Body of pancreas (tissue), 4 donors: ENCODE results near the gene BABAM2. TPM values are rescaled to one million over a fixed set of nuclear protein-coding genes. Genes with fewer than 3 reads are reported as not detected.
A peak's percentile ranks its signal among the peaks of the same experiment; 100 is the strongest.
"Not testable (repeated sequence)": the region's sequence is repeated elsewhere in the genome, so short reads cannot be mapped to it uniquely, and the experiment has no call there.

Source experiments
- ATAC-seq: fragments of 150-250 bp; one replicate; pipeline ENCODE4 v1.9.1; 2016
- DNase-seq, 4 donors: peaks; one replicate each; pipeline ENCODE4 v3.0.0-alpha.2; 2019
- H3K27ac ChIP-seq, 4 donors: fragments of 200-600 bp; sonication (generic); 1 replicate in 3 of 4; 2 replicates in 1 of 4; pipeline versions ENCODE4 v1.5.1 to v1.6.1; 2016 to 2019; ENCODE audit warnings: mild to moderate bottlenecking in 1 of 4, mixed read lengths in 1 of 4, moderate library complexity in 1 of 4
- H3K27me3 ChIP-seq, 2 donors: fragments of 200-600 bp; sonication (generic); one replicate each; pipeline ENCODE4 v1.6.0; 2016; ENCODE audit warnings: mild to moderate bottlenecking in 1 of 2
- H3K36me3 ChIP-seq, 2 donors: fragments of 200-600 bp; sonication (generic); replicated peaks in 1 of 2; 2 replicates each; pipeline ENCODE4 v1.5.1; 2016; ENCODE audit warnings: low read depth in 2 of 2; ENCODE audit not compliant: insufficient read depth in 1 of 2
- H3K4me1 ChIP-seq: fragments of 200-600 bp; sonication (generic); one replicate; pipeline ENCODE4 v1.6.0; 2016
- H3K4me3 ChIP-seq, 2 donors: fragments of 200-600 bp; sonication (generic); 1 replicate in 1 of 2; 2 replicates in 1 of 2; pipeline ENCODE4 v1.5.1; 2016 to 2019
- H3K9me3 ChIP-seq, 3 donors: fragments of 200-600 bp; sonication (generic); 1 replicate in 2 of 3; 2 replicates in 1 of 3; pipeline ENCODE4 v1.5.1; 2016
- POLR2A ChIP-seq, 3 donors: fragments of 450-650 bp; IDR thresholded peaks; one replicate each; pipeline ENCODE4 v1.6.1; 2016; ENCODE audit warnings: antibody characterized with exemption in 3 of 3, mild to moderate bottlenecking in 2 of 3
- WGBS, 2 donors: methylation state at CpG; one replicate each; pipeline ENCODE4 v1.1.5; 2017; 5-methylcytosine and 5-hydroxymethylcytosine counted together
- intact Hi-C: fragments of 100-400 bp; cut with DNase I; formaldehyde crosslinking; loops from one replicate; pipeline ENCODE4 v1.15.1; 2023
- total RNA-seq, 2 donors: library from RNA; depleted of rRNA; stranded (reverse); fragments of >200 nt; gene quantifications; one replicate each; pipeline ENCODE4 v1.1.0, GENCODE V29; 2016
- TF ChIP-seq, protein P1 (sequence below), 7 experiments: fragments of 450-650 bp in 4 of 7; fragments of 200-600 bp in 3 of 7; sonication (generic) in 3 of 7; IDR thresholded peaks; one replicate each; pipeline ENCODE4 v1.5.1; 2016 to 2019; ENCODE audit warnings: antibody characterized with exemption in 7 of 7

The BABAM2 gene
- total RNA-seq, 2 donors from 2014 or later = 20.5 to 22.4 TPM

DNA sequence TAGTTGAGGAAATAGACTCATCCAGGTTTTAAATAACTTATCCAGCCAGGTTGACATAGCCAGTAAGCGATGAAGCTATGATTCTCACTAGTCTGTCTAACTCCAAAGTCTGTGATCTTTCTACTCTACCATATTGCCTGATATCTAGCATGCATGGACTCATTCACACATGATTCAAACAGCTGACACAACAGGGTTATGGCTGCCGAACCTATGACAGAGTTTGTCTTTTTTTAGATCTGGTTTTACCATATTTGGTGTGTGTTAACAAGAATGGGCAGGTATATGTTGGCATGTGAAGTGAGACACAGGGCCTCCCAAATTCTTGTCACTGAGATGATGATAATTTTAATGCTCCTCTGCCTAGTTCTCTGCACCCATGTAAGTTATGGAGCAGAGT is 210.6 kb downstream of the BABAM2 start:
- WGBS, 2 donors = 88 to 93% methylated on average over 2 of the region's 2 CpGs
- no peaks in the 10 kb centered on the region for H3K4me1 ChIP-seq
- intact Hi-C loops = no loop called here
- no peaks in the 10 kb centered on the region for H3K27me3 ChIP-seq
- H3K36me3 ChIP-seq = no peaks in the 10 kb centered on the region
- no peak overlapping the region for H3K4me3 ChIP-seq
- ATAC-seq = no peak
- TF ChIP-seq, protein P1, sequence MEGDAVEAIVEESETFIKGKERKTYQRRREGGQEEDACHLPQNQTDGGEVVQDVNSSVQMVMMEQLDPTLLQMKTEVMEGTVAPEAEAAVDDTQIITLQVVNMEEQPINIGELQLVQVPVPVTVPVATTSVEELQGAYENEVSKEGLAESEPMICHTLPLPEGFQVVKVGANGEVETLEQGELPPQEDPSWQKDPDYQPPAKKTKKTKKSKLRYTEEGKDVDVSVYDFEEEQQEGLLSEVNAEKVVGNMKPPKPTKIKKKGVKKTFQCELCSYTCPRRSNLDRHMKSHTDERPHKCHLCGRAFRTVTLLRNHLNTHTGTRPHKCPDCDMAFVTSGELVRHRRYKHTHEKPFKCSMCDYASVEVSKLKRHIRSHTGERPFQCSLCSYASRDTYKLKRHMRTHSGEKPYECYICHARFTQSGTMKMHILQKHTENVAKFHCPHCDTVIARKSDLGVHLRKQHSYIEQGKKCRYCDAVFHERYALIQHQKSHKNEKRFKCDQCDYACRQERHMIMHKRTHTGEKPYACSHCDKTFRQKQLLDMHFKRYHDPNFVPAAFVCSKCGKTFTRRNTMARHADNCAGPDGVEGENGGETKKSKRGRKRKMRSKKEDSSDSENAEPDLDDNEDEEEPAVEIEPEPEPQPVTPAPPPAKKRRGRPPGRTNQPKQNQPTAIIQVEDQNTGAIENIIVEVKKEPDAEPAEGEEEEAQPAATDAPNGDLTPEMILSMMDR (IDR thresholded peaks at IDR 0.05) = no peak
- TF ChIP-seq POLR2A (IDR thresholded peaks at IDR 0.05) = no peak
- no peak overlapping the region for H3K27ac ChIP-seq
- no peak for DNase-seq
- H3K9me3 ChIP-seq = no peaks in the 10 kb centered on the region

DNA sequence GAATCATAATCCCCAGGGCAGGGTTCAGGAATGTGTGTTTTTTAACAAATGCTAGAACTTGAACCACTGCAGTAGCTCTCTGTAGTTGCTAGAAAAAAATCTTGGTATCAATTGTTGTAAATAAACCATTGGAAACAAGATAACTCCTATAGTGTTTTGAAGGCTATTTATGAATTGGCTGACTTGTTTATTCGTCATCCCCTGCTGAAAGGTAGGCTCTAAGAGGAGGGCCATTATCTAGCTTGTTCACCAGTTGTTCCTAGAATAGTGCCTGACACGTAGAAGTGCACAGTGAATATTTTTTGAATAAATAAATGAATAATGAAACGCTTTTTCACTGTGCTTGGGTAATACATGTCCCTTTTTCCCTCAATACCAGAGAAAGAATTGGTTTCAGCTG is 211.4 kb downstream of the BABAM2 start:
- TF ChIP-seq POLR2A (IDR thresholded peaks at IDR 0.05) = no peak
- TF ChIP-seq, protein P1 (IDR thresholded peaks at IDR 0.05) = no peak
- intact Hi-C loops = no loop called here
- Histone ChIP-seq H3K27ac (no peak overlapping the region), H3K4me1 (no peaks in the 10 kb centered on the region), H3K27me3 (no peaks in the 10 kb centered on the region), H3K9me3 (no peaks in the 10 kb centered on the region), H3K4me3 (no peak overlapping the region), H3K36me3 (no peaks in the 10 kb centered on the region)
- 70 to 71% methylated on average over 3 of the region's 3 CpGs for WGBS, 2 donors
- ATAC-seq = no peak
- no peak for DNase-seq

DNA sequence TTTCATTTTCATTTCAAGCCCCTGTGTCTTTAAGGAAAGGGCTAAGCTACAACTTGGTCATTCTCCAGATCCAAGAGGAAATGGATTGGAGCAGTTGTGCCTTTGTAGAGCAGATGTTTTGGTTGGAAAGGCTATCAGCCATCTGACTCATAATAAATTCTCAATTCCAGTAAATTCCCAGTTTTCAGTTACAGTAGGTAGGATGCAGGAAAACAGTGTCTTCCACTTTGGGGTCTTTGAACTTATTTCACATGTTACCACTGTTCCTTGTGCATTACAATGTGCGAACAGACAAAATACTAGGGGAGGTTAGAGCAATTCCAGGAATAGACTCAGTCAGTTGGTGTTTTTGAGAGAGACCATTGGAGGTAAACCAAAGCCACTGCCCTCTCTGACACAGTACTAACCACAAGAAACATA is 211.9 kb downstream of the BABAM2 start:
- H3K9me3 ChIP-seq = no peaks in the 10 kb centered on the region
- TF ChIP-seq, protein P1 (IDR thresholded peaks at IDR 0.05) = no peak
- TF ChIP-seq POLR2A (IDR thresholded peaks at IDR 0.05) = no peak
- no peaks in the 10 kb centered on the region for H3K4me1 ChIP-seq
- no peak overlapping the region for H3K4me3 ChIP-seq
- DNase-seq = peak in 1 of 4 donors; percentile 10
- ATAC-seq = peak; percentile 50
- WGBS, 2 donors = 84 to 100% methylated on average over 1 of the region's 1 CpG
- intact Hi-C loops = no loop called here
- H3K27me3 ChIP-seq = no peaks in the 10 kb centered on the region
- H3K27ac ChIP-seq = peak overlapping the region in 1 of 4 donors; percentile 57
- H3K36me3 ChIP-seq = no peaks in the 10 kb centered on the region

DNA sequence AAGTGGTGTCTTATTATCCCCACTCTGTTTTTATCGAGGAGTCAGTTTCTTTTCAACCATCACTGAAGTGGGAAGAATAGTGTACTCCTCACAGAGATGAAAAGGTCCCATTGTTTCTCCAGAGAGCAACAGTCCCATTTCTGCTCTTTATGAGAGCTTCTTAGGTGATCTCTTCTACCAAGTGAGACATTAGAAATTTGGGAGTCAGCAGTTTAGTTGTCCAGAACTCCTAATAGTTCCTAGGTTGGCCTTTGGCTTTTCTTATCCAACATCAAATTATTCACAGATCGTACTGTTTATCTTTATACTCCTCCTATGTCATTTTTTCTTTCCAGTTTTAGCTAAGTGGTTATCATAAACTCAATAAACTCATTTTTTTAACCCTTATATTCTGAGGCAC is 213.1 kb downstream of the BABAM2 start:
- no peak for DNase-seq
- Histone ChIP-seq H3K9me3 (no peaks in the 10 kb centered on the region), H3K36me3 (no peaks in the 10 kb centered on the region), H3K27ac (no peak overlapping the region), H3K27me3 (no peaks in the 10 kb centered on the region), H3K4me1 (no peaks in the 10 kb centered on the region), H3K4me3 (no peak overlapping the region)
- intact Hi-C loops = no loop called here
- WGBS, 2 donors = 88 to 90% methylated on average over 2 of the region's 2 CpGs
- no peak for TF ChIP-seq POLR2A (IDR thresholded peaks at IDR 0.05)
- TF ChIP-seq, protein P1 (IDR thresholded peaks at IDR 0.05) = no peak
- ATAC-seq = no peak

DNA sequence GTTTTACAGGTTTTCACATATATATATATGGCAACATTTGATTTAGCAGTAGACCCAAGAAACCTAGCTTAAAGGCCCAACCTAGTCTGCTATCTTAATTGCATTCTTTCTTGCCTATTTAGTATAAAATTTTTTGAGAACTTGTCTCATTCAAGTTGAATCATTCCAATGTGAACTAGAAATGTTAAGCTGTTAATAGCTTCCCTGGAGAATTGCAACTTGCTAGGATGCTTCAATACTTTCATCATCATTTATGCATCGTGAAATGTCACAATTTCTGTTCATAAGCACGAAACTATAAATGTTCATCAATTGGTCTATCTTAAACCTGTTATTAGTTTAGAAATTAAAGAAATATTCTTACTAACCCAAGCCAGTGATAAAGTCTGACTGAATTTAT is 217.6 kb downstream of the BABAM2 start:
- ATAC-seq (no peak), DNase-seq (no peak)
- Histone ChIP-seq H3K27ac (no peak overlapping the region), H3K4me3 (no peak overlapping the region), H3K27me3 (no peaks in the 10 kb centered on the region), H3K4me1 (no peaks in the 10 kb centered on the region), H3K36me3 (no peaks in the 10 kb centered on the region), H3K9me3 (no peaks in the 10 kb centered on the region)
- TF ChIP-seq POLR2A (IDR thresholded peaks at IDR 0.05) = no peak
- TF ChIP-seq, protein P1 (IDR thresholded peaks at IDR 0.05) = no peak
- intact Hi-C loops = no loop called here
- 94 to 99% methylated on average over 2 of the region's 2 CpGs for whole genome bisulfite sequencing, 2 donors

DNA sequence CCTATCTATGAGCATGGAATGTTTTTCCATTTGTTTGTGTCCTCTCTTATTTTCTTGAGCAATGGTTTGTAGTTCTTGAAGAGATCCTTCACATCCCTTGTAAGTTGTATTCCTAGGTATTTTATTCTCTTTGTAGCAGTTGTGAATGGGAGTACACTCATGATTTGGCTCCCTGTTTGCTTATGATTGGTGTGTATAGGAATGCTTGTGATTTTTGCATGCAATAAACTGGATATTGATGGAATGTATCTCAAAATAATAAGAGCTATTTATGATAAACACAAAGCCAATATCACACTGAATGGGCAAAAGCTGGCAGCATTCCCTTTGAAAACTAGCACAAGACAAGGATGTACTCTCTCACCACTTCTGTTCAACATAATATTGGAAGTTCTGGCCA is 223.2 kb downstream of the BABAM2 start:
- DNase-seq, H3K27ac ChIP-seq, ATAC-seq, H3K27me3 ChIP-seq, H3K36me3 ChIP-seq, H3K4me3 ChIP-seq, H3K9me3 ChIP-seq, intact Hi-C loops, H3K4me1 ChIP-seq: not testable (repeated sequence)
